ENCODE data around the gene IMPG1. TPM values are rescaled to one million over a fixed set of nuclear protein-coding genes. Genes with fewer than 3 reads are reported as not detected.

Gene IMPG1
- polyA plus RNA-seq, 3 donors = not detected

DNA sequence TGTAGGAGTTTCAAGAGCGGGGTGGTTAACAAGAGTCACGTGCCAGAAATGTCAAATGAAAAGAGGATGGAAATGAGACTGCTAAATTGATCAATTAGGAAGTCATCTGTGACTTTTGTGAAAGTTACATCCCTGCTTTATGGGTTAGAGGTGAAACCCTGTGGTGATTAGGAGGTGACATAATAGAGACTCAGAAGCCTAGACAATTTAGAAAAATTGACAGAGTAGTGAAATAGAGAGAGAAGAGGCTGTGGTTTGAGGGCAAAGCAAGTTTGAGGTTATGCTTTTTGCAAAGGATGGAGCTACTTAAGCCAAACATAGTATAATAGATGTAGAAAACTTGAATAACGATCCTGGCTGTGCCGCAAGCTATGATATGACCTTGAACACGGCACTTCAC, 71.8 kb downstream of the IMPG1 start:
- Histone ChIP-seq H3K9me3 (replicated peaks in 1 of 2; ENCODE audit: control insufficient read depth in 1 of 2, insufficient read depth in 1 of 2, low read length in 2 of 2) (no peaks in the 10 kb centered on the region), H3K79me2 (ENCODE audit: insufficient read depth, low read length) (no peaks in the 10 kb centered on the region), H3K4me2 (replicated peaks; ENCODE audit: extremely low read depth, low read length, poor library complexity, severe bottlenecking) (no peak overlapping the region), H2AFZ (ENCODE audit: insufficient read depth, low read depth, low read length, poor library complexity, severe bottlenecking) (no peak overlapping the region), H4K20me1 (ENCODE audit: insufficient read depth, low read length) (no peaks in the 10 kb centered on the region), H3K36me3 (replicated peaks in 1 of 2; ENCODE audit: control insufficient read depth in 1 of 2, insufficient read depth in 2 of 2, low read length in 2 of 2) (no peaks in the 10 kb centered on the region), H3K4me1 (ENCODE audit: control insufficient read depth in 1 of 2, insufficient read depth in 2 of 2, low read length in 2 of 2) (no peaks in the 10 kb centered on the region), H3K4me3 (replicated peaks in 1 of 3; ENCODE audit: low read depth in 2 of 3, low read length in 3 of 3) (no peak overlapping the region), H3K27ac (ENCODE audit: low read depth in 1 of 2, low read length in 2 of 2) (no peak overlapping the region), H3K9ac (ENCODE audit: insufficient read depth, low read length, poor library complexity, severe bottlenecking) (no peak overlapping the region), H3K27me3 (ENCODE audit: control insufficient read depth in 2 of 2, insufficient read depth in 2 of 2, low read length in 2 of 2) (no peaks in the 10 kb centered on the region)
- Mint-ChIP-seq H3K27ac (no peak overlapping the region), H3K36me3 (no peaks in the 10 kb centered on the region), H3K27me3 (ENCODE audit: low read depth in 3 of 3) (no peaks in the 10 kb centered on the region), H3K4me3 (no peak overlapping the region), H3K4me1 (no peaks in the 10 kb centered on the region), H3K9me3 (peaks cover 0 to 7% (median 0%) of the 10 kb centered on the region in 7 donors)
- TF ChIP-seq, protein P1, sequence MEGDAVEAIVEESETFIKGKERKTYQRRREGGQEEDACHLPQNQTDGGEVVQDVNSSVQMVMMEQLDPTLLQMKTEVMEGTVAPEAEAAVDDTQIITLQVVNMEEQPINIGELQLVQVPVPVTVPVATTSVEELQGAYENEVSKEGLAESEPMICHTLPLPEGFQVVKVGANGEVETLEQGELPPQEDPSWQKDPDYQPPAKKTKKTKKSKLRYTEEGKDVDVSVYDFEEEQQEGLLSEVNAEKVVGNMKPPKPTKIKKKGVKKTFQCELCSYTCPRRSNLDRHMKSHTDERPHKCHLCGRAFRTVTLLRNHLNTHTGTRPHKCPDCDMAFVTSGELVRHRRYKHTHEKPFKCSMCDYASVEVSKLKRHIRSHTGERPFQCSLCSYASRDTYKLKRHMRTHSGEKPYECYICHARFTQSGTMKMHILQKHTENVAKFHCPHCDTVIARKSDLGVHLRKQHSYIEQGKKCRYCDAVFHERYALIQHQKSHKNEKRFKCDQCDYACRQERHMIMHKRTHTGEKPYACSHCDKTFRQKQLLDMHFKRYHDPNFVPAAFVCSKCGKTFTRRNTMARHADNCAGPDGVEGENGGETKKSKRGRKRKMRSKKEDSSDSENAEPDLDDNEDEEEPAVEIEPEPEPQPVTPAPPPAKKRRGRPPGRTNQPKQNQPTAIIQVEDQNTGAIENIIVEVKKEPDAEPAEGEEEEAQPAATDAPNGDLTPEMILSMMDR (IDR thresholded peaks at IDR 0.05) = no peak
- no peak for DNase-seq
- intact Hi-C loops (cut with micrococcal nuclease) = no loop called here
- 61% methylated on average over 2 of the region's 5 CpGs for WGBS (ENCODE audit: insufficient coverage)

DNA sequence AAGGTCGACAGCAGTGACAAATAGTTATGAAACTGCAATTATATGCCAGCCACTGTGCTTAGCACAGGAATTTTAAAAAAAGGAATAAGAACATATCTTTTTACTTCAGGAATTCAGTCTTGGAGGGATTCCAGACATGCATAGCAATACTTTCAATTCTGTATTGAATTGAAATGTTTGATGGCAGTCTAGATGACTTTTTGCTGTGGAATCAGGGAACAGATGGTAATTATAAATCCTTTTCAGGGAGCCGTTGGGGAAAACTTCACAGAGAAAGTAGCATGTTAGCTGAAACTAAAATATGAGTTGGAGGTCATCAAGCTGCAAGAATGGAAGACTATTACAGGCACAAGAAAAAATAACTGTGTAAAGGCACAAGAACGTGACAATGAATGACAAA, 74.8 kb downstream of the IMPG1 start:
- H3K36me3 Mint-ChIP-seq = no peaks in the 10 kb centered on the region
- H3K9me3 Mint-ChIP-seq = peaks cover 0 to 7% (median 2%) of the 10 kb centered on the region in 7 donors
- Histone ChIP-seq H3K9me3 (replicated peaks in 1 of 2; ENCODE audit: control insufficient read depth in 1 of 2, insufficient read depth in 1 of 2, low read length in 2 of 2) (no peaks in the 10 kb centered on the region), H3K27ac (ENCODE audit: low read depth in 1 of 2, low read length in 2 of 2) (no peak overlapping the region), H4K20me1 (ENCODE audit: insufficient read depth, low read length) (no peaks in the 10 kb centered on the region), H3K36me3 (replicated peaks in 1 of 2; ENCODE audit: control insufficient read depth in 1 of 2, insufficient read depth in 2 of 2, low read length in 2 of 2) (no peaks in the 10 kb centered on the region), H3K4me3 (replicated peaks in 1 of 3; ENCODE audit: low read depth in 2 of 3, low read length in 3 of 3) (no peak overlapping the region), H3K4me2 (replicated peaks; ENCODE audit: extremely low read depth, low read length, poor library complexity, severe bottlenecking) (no peak overlapping the region), H2AFZ (ENCODE audit: insufficient read depth, low read depth, low read length, poor library complexity, severe bottlenecking) (no peak overlapping the region), H3K4me1 (ENCODE audit: control insufficient read depth in 1 of 2, insufficient read depth in 2 of 2, low read length in 2 of 2) (no peaks in the 10 kb centered on the region), H3K79me2 (ENCODE audit: insufficient read depth, low read length) (no peaks in the 10 kb centered on the region), H3K27me3 (ENCODE audit: control insufficient read depth in 2 of 2, insufficient read depth in 2 of 2, low read length in 2 of 2) (no peaks in the 10 kb centered on the region), H3K9ac (ENCODE audit: insufficient read depth, low read length, poor library complexity, severe bottlenecking) (no peak overlapping the region)
- H3K27me3 Mint-ChIP-seq (ENCODE audit: low read depth in 3 of 3) = no peaks in the 10 kb centered on the region
- H3K4me3 Mint-ChIP-seq = no peak overlapping the region
- no peak overlapping the region for H3K27ac Mint-ChIP-seq
- TF ChIP-seq, protein P1 (IDR thresholded peaks at IDR 0.05) = no peak
- H3K4me1 Mint-ChIP-seq = no peaks in the 10 kb centered on the region
- intact Hi-C loops (cut with micrococcal nuclease) = no loop called here
- whole genome bisulfite sequencing (ENCODE audit: insufficient coverage) = 88% methylated on average over 2 of the region's 3 CpGs
- DNase-seq = no peak
